NCI-H69 (cell line): ENCODE results near the gene SOD3.

Experiments
- DNase-seq: peaks from one replicate; lab custom pipeline; 2025; lab: John Stamatoyannopoulos, UW

Gene SOD3

DNA sequence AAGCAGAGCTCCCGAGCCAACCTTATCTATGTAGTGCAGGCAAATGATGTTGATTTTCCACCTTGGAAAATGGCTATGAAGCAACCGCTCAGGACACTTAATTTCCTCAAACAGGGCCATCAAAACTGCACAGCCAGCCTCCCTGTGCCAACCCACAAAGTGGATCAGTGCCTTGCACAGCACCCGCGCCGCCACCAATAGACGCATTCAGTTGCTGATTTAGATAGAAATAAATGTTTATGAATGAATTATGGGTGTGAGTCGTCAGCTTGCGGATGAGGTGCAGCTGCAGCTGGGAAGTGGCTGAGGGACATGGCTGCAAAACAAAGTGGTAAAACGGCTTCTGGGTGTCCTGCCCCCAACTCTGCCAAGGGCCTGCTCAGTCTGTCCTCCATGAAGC, 47.0 kb downstream of the SOD3 start:
- DNase-seq, result no peak

DNA sequence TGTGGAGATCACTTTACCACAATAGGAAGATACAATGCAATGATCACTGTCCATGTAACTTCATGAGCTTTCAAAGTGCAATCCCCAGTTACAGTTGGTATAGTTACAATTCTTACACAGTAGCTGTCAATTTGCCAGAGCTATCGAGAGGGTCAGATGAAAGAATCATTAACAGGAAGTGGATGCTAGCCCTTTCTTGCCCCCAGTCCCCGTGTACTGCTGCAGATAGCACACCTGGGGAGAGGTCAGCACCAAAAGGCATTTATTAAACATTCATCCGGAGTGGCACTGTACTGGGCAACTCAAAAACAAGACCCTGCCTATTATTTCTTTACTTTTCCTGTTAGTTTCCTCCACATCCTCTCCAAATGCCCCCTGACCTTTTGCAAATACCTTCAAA, 47.7 kb downstream of the SOD3 start:
- DNase-seq, result no peak

GRCh38 chr4:24845132-24845531, 49.8 kb downstream of the SOD3 start:
- no peak for DNase-seq

- DNase-seq, result no peak
Measured at GRCh38 chr4:24845902-24846301, 50.5 kb downstream of the SOD3 start.

DNA sequence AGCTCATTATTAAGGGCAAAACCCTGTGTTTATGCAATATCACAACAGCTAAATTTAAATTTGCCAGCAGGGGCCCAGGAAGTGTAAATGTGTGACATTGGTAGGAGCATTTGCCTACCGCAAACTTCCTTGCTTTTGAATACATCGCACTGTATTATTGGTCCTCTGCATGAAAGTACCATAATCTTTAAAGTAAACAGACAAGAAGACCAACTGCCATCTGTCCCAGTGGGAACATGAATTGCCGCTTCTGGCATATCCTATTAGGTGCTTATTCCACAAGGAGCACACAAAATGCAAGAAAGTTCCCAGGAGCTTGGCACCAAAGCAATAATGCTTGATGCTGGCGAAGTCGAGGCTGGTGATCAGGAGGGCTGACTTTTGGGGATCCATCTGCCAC, 51.3 kb downstream of the SOD3 start:
- DNase-seq, result peak; percentile 78

- DNase-seq, result no peak
Measured at GRCh38 chr4:24849351-24849750, 54.0 kb downstream of the SOD3 start.

DNA sequence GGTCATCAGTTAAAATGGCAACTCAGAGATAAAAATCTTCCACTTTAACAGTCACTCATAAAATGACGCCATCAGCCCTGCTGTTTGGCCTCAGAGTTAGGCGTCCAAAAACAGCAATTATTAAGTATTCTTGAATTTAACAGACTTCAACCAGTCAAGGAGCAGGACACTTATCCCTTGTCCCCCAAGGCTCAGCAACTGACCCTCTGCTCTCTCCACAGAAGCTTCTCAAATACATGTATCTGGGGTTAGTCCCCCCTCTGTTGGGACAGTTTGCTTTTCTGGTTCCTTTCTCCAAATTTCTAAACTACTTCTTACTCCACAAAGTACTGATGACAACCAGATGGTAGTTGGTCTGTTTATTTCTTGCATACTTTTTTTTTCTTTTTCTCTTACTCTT, 54.4 kb downstream of the SOD3 start:
- DNase-seq, result no peak
